IMR-90 (cell line): ENCODE measurements around the gene TUBGCP6. TPM values are rescaled to one million over a fixed set of nuclear protein-coding genes. Genes with fewer than 3 reads are reported as not detected.

Source experiments
- ATAC-seq: fragments of 200-7000 bp; cut with Tn5 transposase; 2 replicates; pipeline ENCODE4 v1.9.1; 2020; ENCODE audit warnings: low read depth, mild to moderate bottlenecking, moderate library complexity
- BruUV-seq: library from RNA; stranded (reverse); fragments of 400-500 nt; replicated peaks from 2 replicates; lab custom pipeline; 2021; lab: Mats Ljungman, UMichigan
- CTCF ChIA-PET: fragments of 300-600 bp; formaldehyde crosslinking; extraction: SDS; loops from one replicate; lab custom pipeline; 2021; ENCODE audit warnings: antibody characterized with exemption; lab: Yijun Ruan, JAX
- POLR2A ChIA-PET: fragments of 300-600 bp; sonication (Branson Sonifier 250); formaldehyde crosslinking; loops from one replicate; lab custom pipeline; 2022; ENCODE audit warnings: antibody characterized with exemption; ENCODE audit not compliant: unreplicated experiment; lab: Charles Lee
- DNase-seq: peaks from one replicate; pipeline ENCODE4 v3.0.0; 2013
- H2AFZ ChIP-seq: replicated peaks from 2 replicates; pipeline ENCODE3; 2013; ENCODE audit warnings: low read length, mild to moderate bottlenecking; ENCODE audit not compliant: poor library complexity
- H2AK5ac ChIP-seq: 2 replicates; pipeline ENCODE4 v1.6.1; 2013; ENCODE audit warnings: low read depth, low read length, inconsistent platforms
- H2AK9ac ChIP-seq: replicated peaks from 2 replicates; pipeline ENCODE3; 2013; ENCODE audit warnings: mild to moderate bottlenecking, low read depth, low read length, moderate library complexity; ENCODE audit not compliant: poor library complexity
- H2BK120ac ChIP-seq: 2 replicates; pipeline ENCODE4 v1.6.1; 2013; ENCODE audit warnings: low read depth, low read length, inconsistent platforms
- H2BK15ac ChIP-seq: 3 replicates; pipeline ENCODE4 v1.6.1; 2013; ENCODE audit warnings: low read depth, low read length, inconsistent platforms
- H2BK20ac ChIP-seq: 2 replicates; pipeline ENCODE4 v1.6.1; 2013; ENCODE audit warnings: low read depth, mild to moderate bottlenecking, inconsistent platforms, low read length, moderate library complexity
- H2BK5ac ChIP-seq: 2 replicates; pipeline ENCODE4 v1.6.1; 2013; ENCODE audit warnings: mild to moderate bottlenecking, low read depth, low read length, inconsistent platforms; ENCODE audit not compliant: poor library complexity, severe bottlenecking
- H3K14ac ChIP-seq: replicated peaks from 2 replicates; pipeline ENCODE4 v1.6.1; 2013; ENCODE audit warnings: low read depth, low read length, inconsistent platforms
- H3K18ac ChIP-seq: 2 replicates; pipeline ENCODE4 v1.6.1; 2013; ENCODE audit warnings: low read depth, low read length, control low read depth
- H3K23ac ChIP-seq: 2 replicates; pipeline ENCODE4 v1.6.1; 2013; ENCODE audit warnings: low read depth, low read length, inconsistent platforms
- H3K27ac ChIP-seq: 2 replicates; pipeline ENCODE4 v1.5.1; 2013; ENCODE audit warnings: mild to moderate bottlenecking, control low read depth, low read length; ENCODE audit not compliant: insufficient read depth
- H3K27me3 ChIP-seq: 2 replicates; pipeline ENCODE4 v1.6.1; 2013; ENCODE audit warnings: low read length; ENCODE audit not compliant: control insufficient read depth, insufficient read depth
- H3K36me3 ChIP-seq: 2 replicates; pipeline ENCODE4 v1.6.1; 2013; ENCODE audit warnings: low read length, mixed read lengths; ENCODE audit not compliant: control insufficient read depth, insufficient read depth
- H3K4ac ChIP-seq: 2 replicates; pipeline ENCODE4 v1.6.1; 2013; ENCODE audit warnings: low read depth, low read length, inconsistent platforms
- H3K4me1 ChIP-seq: 2 replicates; pipeline ENCODE4 v1.6.1; 2013; ENCODE audit warnings: low read length, mixed read lengths; ENCODE audit not compliant: control insufficient read depth, insufficient read depth
- H3K4me2 ChIP-seq: 2 replicates; pipeline ENCODE4 v1.6.1; 2013; ENCODE audit warnings: low read depth, mild to moderate bottlenecking, control low read depth, low read length, moderate library complexity
- H3K4me3 ChIP-seq: 2 replicates; pipeline ENCODE4 v1.5.1; 2013; ENCODE audit warnings: low read depth, mild to moderate bottlenecking, control low read depth, low read length, moderate library complexity; ENCODE audit not compliant: insufficient read depth
- H3K56ac ChIP-seq: 2 replicates; pipeline ENCODE4 v1.6.1; 2013; ENCODE audit warnings: low read length, inconsistent platforms; ENCODE audit not compliant: insufficient read depth; ENCODE audit errors: extremely low read depth
- H3K79me1 ChIP-seq, 2 experiments: 2 replicates each; pipeline ENCODE4 v1.6.1; 2013; ENCODE audit warnings: low read length in 2 of 2, inconsistent platforms in 1 of 2, low read depth in 1 of 2
- H3K9ac ChIP-seq: 2 replicates; pipeline ENCODE4 v1.6.1; 2013; ENCODE audit warnings: low read depth, low read length, control low read depth
- H3K9me1 ChIP-seq: 2 replicates; pipeline ENCODE4 v1.6.1; 2013; ENCODE audit warnings: low read length, inconsistent platforms; ENCODE audit not compliant: insufficient read depth
- H3K9me3 ChIP-seq: 2 replicates; pipeline ENCODE4 v1.6.1; 2013; ENCODE audit warnings: low read length; ENCODE audit not compliant: control insufficient read depth, insufficient read depth
- H4K20me1 ChIP-seq: 2 replicates; pipeline ENCODE4 v1.6.1; 2013; ENCODE audit warnings: low read length, inconsistent platforms; ENCODE audit not compliant: insufficient read depth
- H4K5ac ChIP-seq: 2 replicates; pipeline ENCODE4 v1.6.1; 2013; ENCODE audit warnings: mild to moderate bottlenecking, low read depth, low read length, control low read depth
- H4K8ac ChIP-seq, 2 experiments: 2 replicates each; pipeline ENCODE4 v1.6.1; 2013; ENCODE audit warnings: low read depth in 2 of 2, low read length in 2 of 2, control low read depth in 1 of 2, inconsistent platforms in 1 of 2
- H4K91ac ChIP-seq: 2 replicates; pipeline ENCODE4 v1.6.1; 2013; ENCODE audit warnings: low read depth, low read length, inconsistent platforms; ENCODE audit not compliant: insufficient read depth
- BHLHE40 ChIP-seq: fragments of 150-350 bp; IDR thresholded peaks from 2 replicates; pipeline ENCODE4 v1.6.1; 2016; ENCODE audit warnings: mild to moderate bottlenecking, low read depth, low read length
- CTCF ChIP-seq: conservative IDR thresholded peaks from 2 replicates; pipeline ENCODE4 v1.5.1; 2012; ENCODE audit warnings: mild to moderate bottlenecking, low read depth, low read length, improper control_type of control experiment
- FOS ChIP-seq: fragments of 150-350 bp; IDR thresholded peaks from 2 replicates; pipeline ENCODE4 v1.6.1; 2016; ENCODE audit warnings: low read depth, low read length
- MAZ ChIP-seq: IDR thresholded peaks from 2 replicates; pipeline ENCODE4 v1.6.1; 2012; ENCODE audit warnings: low read depth, mild to moderate bottlenecking, low read length, improper control_type of control experiment, moderate library complexity, borderline replicate concordance
- MXI1 ChIP-seq: IDR thresholded peaks from 2 replicates; pipeline ENCODE4 v1.6.1; 2012; ENCODE audit warnings: low read depth, mild to moderate bottlenecking, low read length, moderate library complexity, borderline replicate concordance
- POLR2A ChIP-seq: IDR thresholded peaks from 2 replicates; pipeline ENCODE4 v1.6.1; 2012; ENCODE audit warnings: mild to moderate bottlenecking, low read depth, low read length
- RAD21 ChIP-seq: IDR thresholded peaks from 2 replicates; pipeline ENCODE4 v1.6.1; 2012; ENCODE audit warnings: low read length, improper control_type of control experiment
- USF2 ChIP-seq: fragments of 150-350 bp; IDR thresholded peaks from 2 replicates; pipeline ENCODE4 v1.6.1; 2017; ENCODE audit warnings: mild to moderate bottlenecking, antibody characterized with exemption, low read length, low read depth
- WGBS, 2 experiments: methylation state at CpG; one replicate each; pipeline versions ENCODE4 v1.1.5 to v1.1.7; 2013; ENCODE audit warnings: missing lambda C conversion rate in 2 of 2; ENCODE audit not compliant: insufficient read length in 1 of 2; ENCODE audit errors: extremely low coverage in 2 of 2; 5-methylcytosine and 5-hydroxymethylcytosine counted together
- dilution Hi-C: fragments of 300-500 bp; cut with HindIII; formaldehyde crosslinking; loops from one replicate; pipeline ENCODE4 v1.14.3; 2018; ENCODE audit warnings: low sequenced_read_pairs; ENCODE audit not compliant: unreplicated experiment
- in situ Hi-C: fragments of 300-500 bp; cut with MboI; formaldehyde crosslinking; loops from 3 replicates; pipeline ENCODE4 v1.14.3; 2019; ENCODE audit warnings: low sequenced_read_pairs, inconsistent platforms, mixed read lengths
- intact Hi-C: fragments of 100-400 bp; cut with micrococcal nuclease; formaldehyde crosslinking; loops from 2 replicates; pipeline ENCODE4 v1.10.0; 2022
- polyA plus RNA-seq, 3 experiments: library from polyadenylated mRNA; depleted of rRNA; stranded (reverse); fragments of >200 nt; gene quantifications; 2 replicates each; pipeline ENCODE4 v1.2.3, GENCODE V29; 2012; ENCODE audit warnings: low replicate concordance in 1 of 3
- total RNA-seq: library from RNA; depleted of rRNA; stranded (reverse); fragments of >200 nt; gene quantifications from 2 replicates; pipeline ENCODE4 v1.2.3, GENCODE V29; 2012

TUBGCP6 gene
- total and polyA plus RNA-seq, 2 of the 4 experiments (the other 2 are of a cell fraction), result 10.8 to 28.6 TPM

GRCh38 chr22:50207383-50208140 is 37.3 kb downstream of the TUBGCP6 start (continued):
- TF ChIP-seq MAZ, result no peak

GRCh38 chr22:50206599-50206998 is 38.2 kb downstream of the TUBGCP6 start:
- H3K23ac ChIP-seq, result no peak overlapping the region
- peak overlapping the region; percentile 44 for H2AFZ ChIP-seq
- no peak overlapping the region for H2BK120ac ChIP-seq
- H2BK20ac ChIP-seq, result no peak overlapping the region
- H4K20me1 ChIP-seq, result peaks cover 42% of the 10 kb centered on the region
- peak overlapping the region; percentile 20 for H2AK9ac ChIP-seq
- H2AK5ac ChIP-seq, result no peak overlapping the region
- peak; percentile 26 for DNase-seq
- H3K9ac ChIP-seq, result no peak overlapping the region
- dilution Hi-C loops (no loop called here), intact Hi-C loops (loop anchor here (10.0 kb wide), 1 partner anchor 232 kb away; no protein-coding TSS in a partner anchor), in situ Hi-C loops (loop anchor here (25.0 kb wide), 1 partner anchor 394 kb away; no protein-coding TSS in a partner anchor)
- ChIA-PET POLR2A (no interaction called here), CTCF (no interaction called here)
- H3K4ac ChIP-seq, result no peak overlapping the region
- BruUV-seq, result no TSS peak
- 0 out of 2 replicates have a peak, but pooled peaks cover 2% of the 10 kb centered on the region for H3K9me1 ChIP-seq
- peaks cover 36% of the 10 kb centered on the region for H3K36me3 ChIP-seq
- no peak overlapping the region for H3K18ac ChIP-seq
- no peak overlapping the region for H3K14ac ChIP-seq
- no peak for TF ChIP-seq POLR2A
- peak; percentile 43 for TF ChIP-seq CTCF
- no peak for TF ChIP-seq FOS
- TF ChIP-seq BHLHE40, result peak; percentile 24; the same call in 1 of the 2 replicates
- TF ChIP-seq MXI1, result 0 out of 2 replicates have a peak, but pooled peaks have one; percentile 60
- peak; percentile 36; the same call in 1 of the 2 replicates for TF ChIP-seq USF2
- TF ChIP-seq RAD21, result 0 out of 2 replicates have a peak, but pooled peaks have one; percentile 17
- ATAC-seq, result 0 out of 2 replicates have a peak, but pooled peaks have one; percentile 27
- H3K56ac ChIP-seq, result no peak overlapping the region
- H3K4me3 ChIP-seq, result no peak overlapping the region
- no peak overlapping the region for H4K91ac ChIP-seq
- H3K79me1 ChIP-seq, result peaks cover 37 to 75% of the 10 kb centered on the region in 2 experiments
- no peak overlapping the region for H4K5ac ChIP-seq
- no peak overlapping the region for H2BK5ac ChIP-seq
- no peaks in the 10 kb centered on the region for H3K27me3 ChIP-seq
- no peak overlapping the region for H4K8ac ChIP-seq
- peaks cover 4% of the 10 kb centered on the region; the same call in 1 of the 2 replicates for H3K4me1 ChIP-seq
- 87% methylated on average over 4 of the region's 10 CpGs; no CpG with 5 or more reads in 1 of the 2 experiments for WGBS, 2 experiments
- no peak overlapping the region for H3K27ac ChIP-seq
- no peak overlapping the region for H3K4me2 ChIP-seq
- no peaks in the 10 kb centered on the region for H3K9me3 ChIP-seq
- no peak overlapping the region for H2BK15ac ChIP-seq
